Activated CD8-positive, alpha-beta memory T cell treated with anti-CD3 and anti-CD28 coated beads, Interleukin-2, amount 10 ng/mL, durations not matched to agents 7 days and 5 days (primary cell): Measurements from ENCODE around the gene DNAJC22. TPM values are rescaled to one million over a fixed set of nuclear protein-coding genes. Genes with fewer than 3 reads are reported as not detected.

Experiments
- ATAC-seq: fragments of 150-1000 bp; cut with Tn5 transposase; one replicate; pipeline ENCODE4 v1.10.0; 2021; ENCODE audit warnings: moderate library complexity
- CTCF ChIA-PET: fragments of 350-600 bp; sonication (Branson Sonifier 250); formaldehyde crosslinking; loops from one replicate; lab custom pipeline; 2021; ENCODE audit warnings: antibody characterized with exemption; lab: Charles Lee
- DNase-seq: peaks from one replicate; pipeline ENCODE4 v3.0.0-alpha.2; 2020
- H3K27ac Mint-ChIP-seq: one replicate; pipeline ENCODE4 v1.8.0; 2021; ENCODE audit warnings: mild to moderate bottlenecking, mixed read lengths
- H3K27me3 Mint-ChIP-seq: one replicate; pipeline ENCODE4 v1.8.0; 2021; ENCODE audit warnings: mixed read lengths
- H3K36me3 Mint-ChIP-seq: one replicate; pipeline ENCODE4 v1.8.0; 2021; ENCODE audit warnings: mild to moderate bottlenecking, mixed read lengths
- H3K4me1 Mint-ChIP-seq: one replicate; pipeline ENCODE4 v1.8.0; 2021; ENCODE audit warnings: mixed read lengths
- H3K4me3 Mint-ChIP-seq: one replicate; pipeline ENCODE4 v1.8.0; 2021; ENCODE audit warnings: mild to moderate bottlenecking, moderate library complexity, mixed read lengths
- H3K9me3 Mint-ChIP-seq: one replicate; pipeline ENCODE4 v1.8.0; 2022; ENCODE audit warnings: low read depth, mixed read lengths
- total RNA-seq, 2 experiments: library from RNA; stranded (reverse); gene quantifications; one replicate each; pipeline ENCODE4 v1.2.3, GENCODE V29; 2021

DNAJC22 gene
- total RNA-seq, 2 experiments from 2014 or later, result 0.05 TPM; not detected in 1

DNA sequence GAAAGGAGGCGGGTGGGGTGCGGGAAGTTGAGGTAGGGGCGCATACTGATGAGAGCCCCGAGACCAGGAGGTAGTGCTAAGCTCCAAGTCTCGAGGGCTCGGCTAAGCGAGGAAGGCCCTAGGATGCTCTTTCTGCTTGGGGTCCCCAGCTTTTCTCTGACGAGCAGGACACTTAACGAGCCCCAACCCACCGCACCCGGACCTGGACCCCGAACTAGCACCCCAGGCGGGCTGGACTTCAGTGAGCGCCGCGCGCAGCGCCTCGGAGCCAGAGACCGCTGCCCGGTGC lies 5.0 kb upstream of the DNAJC22 start:
- Mint-ChIP-seq H3K27me3 (peaks cover 85% of the 10 kb centered on the region), H3K36me3 (no peaks in the 10 kb centered on the region), H3K4me1 (peaks cover 32% of the 10 kb centered on the region), H3K27ac (no peak overlapping the region), H3K9me3 (no peaks in the 10 kb centered on the region), H3K4me3 (no peak overlapping the region)
- DNase-seq (no peak), ATAC-seq (no peak)
- CTCF ChIA-PET, result interaction anchor here (0.5 to 4.0 kb wide), 33 partner anchors 10 to 527 kb away, joined by 3 to 87 read pairs (median 4); partner anchors contain the start of genes PRPH, SPATS2, TROAP and TUBA1C

DNA sequence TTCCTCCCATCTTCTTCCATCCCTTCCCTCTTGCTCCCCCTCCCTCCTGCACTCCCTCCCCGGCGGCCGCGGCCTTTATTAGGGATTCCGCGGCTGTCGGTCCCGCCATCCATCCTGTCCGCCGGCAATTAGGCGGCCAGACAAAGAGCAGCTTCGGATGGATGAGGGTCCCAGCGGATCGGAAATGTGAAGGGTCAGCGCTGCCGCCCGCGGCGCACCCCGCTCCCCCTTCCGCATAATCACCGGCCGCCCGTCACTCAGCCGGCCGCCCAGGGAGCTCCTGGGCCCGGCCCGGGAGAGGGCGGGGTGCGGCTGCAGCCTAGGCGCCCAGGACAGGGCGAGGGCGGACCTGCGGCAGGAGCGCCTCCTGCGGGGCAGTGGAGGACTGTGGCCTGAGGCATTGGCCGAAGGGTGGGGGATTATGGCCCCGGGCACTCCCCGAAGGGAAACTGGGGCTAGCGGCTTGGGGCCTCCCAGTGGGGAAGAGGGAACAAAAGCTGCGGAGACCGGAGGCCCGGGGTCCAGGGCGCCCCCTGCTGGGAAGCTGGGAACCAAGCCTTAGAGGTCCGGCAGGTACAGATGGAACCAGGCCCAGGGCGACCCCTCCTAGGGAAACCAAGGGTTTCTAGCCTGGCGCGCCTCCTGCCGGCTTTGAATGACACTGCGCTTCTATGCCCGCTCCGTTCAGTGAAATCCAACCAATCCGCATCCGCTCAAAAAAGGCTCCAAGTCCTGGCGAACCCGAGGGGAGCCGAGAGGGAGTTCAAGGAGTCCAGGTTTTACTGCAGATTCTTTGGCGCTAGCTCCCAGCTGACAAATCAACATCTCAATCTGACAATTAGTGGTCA lies 4.4 kb upstream of the DNAJC22 start:
- peaks cover 34% of the 10 kb centered on the region for H3K4me1 Mint-ChIP-seq
- no peak overlapping the region for H3K27ac Mint-ChIP-seq
- no peaks in the 10 kb centered on the region for H3K9me3 Mint-ChIP-seq

DNA sequence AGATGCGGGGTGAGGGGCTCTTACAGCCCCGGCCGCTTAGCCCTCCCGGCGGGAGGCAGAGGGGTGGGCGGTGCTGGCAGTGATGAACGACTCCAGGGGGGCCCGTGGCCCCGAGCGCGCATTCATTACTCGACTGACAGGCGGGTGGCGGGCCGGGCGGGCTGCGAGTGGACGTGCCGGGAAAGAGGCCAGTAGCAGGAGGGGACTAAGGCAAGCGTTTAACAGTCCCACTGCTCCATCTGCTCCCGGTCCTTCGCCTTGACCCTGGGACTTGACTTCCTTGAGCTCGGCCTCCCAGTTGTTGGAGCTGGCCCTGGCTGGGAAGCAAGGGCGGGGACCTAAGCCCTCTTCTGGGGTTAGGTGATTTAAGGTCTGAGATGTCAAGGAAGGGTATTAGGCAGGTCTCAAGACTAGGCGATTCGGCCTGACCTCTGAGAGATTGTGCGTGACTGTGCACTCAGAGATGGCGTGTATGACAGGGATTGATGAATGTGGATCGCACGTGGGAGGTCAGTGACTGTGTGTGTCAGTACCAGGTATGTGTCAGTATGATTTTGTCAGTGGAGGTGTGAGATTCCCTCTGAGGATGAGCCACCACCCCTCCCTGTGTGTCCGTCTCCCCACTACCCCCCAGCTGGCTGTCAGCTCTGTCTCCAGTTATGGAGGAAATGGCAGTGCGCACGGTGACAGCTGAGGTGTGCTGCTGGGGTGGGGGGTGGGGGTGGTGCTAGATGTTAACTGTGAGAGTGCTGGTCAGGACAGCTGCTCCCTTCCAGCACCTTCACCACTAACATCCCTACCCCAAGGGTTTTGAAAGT lies 3.6 kb upstream of the DNAJC22 start:
- Mint-ChIP-seq H3K4me1 (peaks cover 31% of the 10 kb centered on the region), H3K27ac (no peak overlapping the region), H3K9me3 (no peaks in the 10 kb centered on the region), H3K4me3 (no peak overlapping the region), H3K36me3 (no peaks in the 10 kb centered on the region), H3K27me3 (peaks cover 85% of the 10 kb centered on the region)
- ATAC-seq (no peak), DNase-seq (no peak)
- CTCF ChIA-PET, result interaction anchor here (0.6 to 4.0 kb wide), 35 partner anchors 9 to 438 kb away, joined by 3 to 87 read pairs (median 5); partner anchors contain the start of genes PRPH, SPATS2, TROAP and TUBA1C

More for the DNA sequence above, 4.4 kb upstream of the DNAJC22 start:
- Mint-ChIP-seq H3K27me3 (peaks cover 86% of the 10 kb centered on the region), H3K4me3 (no peak overlapping the region), H3K36me3 (no peaks in the 10 kb centered on the region)
- peak; percentile 85 for DNase-seq
- CTCF ChIA-PET, result interaction anchor here (0.6 to 4.0 kb wide), 40 partner anchors 10 to 1922 kb away, joined by 3 to 87 read pairs (median 4); partner anchors contain the start of genes PRPH, SPATS2, TROAP and TUBA1C
- peak; percentile 80 for ATAC-seq

DNA sequence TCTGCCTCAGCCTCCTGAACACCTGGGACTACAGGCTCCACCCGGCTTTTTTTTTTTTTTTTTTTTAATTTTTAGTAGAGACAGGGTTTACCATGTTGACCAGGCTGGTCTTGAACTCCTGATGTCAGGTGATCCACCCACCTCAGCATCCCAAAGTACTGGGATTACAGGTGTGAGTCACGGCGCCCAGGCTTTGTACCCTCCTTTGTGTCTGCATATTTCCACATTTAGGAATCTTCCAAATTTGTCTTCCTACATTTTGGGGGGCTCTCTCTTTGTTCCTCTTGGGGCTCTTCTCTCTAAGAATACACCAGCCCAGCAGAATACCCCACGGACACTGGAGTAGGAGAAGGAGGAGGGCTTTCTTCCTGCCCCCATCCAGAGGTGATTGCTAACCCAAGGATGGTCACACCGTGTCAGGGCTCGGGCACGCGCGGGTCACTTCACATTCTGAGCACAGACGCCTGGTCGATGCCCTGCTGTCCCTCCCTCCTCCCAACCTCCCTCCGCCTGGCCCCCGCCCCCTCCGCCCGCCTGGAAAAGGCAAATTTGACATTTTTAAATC lies 2.1 kb upstream of the DNAJC22 start:
- H3K9me3 Mint-ChIP-seq, result no peaks in the 10 kb centered on the region
- H3K36me3 Mint-ChIP-seq, result no peaks in the 10 kb centered on the region
- no peak overlapping the region for H3K27ac Mint-ChIP-seq
- no peak overlapping the region for H3K4me3 Mint-ChIP-seq
- peaks cover 31% of the 10 kb centered on the region for H3K4me1 Mint-ChIP-seq
- CTCF ChIA-PET, result interaction anchor here (0.7 to 4.0 kb wide), 5 partner anchors 15 to 177 kb away, joined by 3 to 87 read pairs (median 31); partner anchors contain the start of gene PRPH
- no peak for ATAC-seq
- DNase-seq, result no peak
- peaks cover 87% of the 10 kb centered on the region for H3K27me3 Mint-ChIP-seq

DNA sequence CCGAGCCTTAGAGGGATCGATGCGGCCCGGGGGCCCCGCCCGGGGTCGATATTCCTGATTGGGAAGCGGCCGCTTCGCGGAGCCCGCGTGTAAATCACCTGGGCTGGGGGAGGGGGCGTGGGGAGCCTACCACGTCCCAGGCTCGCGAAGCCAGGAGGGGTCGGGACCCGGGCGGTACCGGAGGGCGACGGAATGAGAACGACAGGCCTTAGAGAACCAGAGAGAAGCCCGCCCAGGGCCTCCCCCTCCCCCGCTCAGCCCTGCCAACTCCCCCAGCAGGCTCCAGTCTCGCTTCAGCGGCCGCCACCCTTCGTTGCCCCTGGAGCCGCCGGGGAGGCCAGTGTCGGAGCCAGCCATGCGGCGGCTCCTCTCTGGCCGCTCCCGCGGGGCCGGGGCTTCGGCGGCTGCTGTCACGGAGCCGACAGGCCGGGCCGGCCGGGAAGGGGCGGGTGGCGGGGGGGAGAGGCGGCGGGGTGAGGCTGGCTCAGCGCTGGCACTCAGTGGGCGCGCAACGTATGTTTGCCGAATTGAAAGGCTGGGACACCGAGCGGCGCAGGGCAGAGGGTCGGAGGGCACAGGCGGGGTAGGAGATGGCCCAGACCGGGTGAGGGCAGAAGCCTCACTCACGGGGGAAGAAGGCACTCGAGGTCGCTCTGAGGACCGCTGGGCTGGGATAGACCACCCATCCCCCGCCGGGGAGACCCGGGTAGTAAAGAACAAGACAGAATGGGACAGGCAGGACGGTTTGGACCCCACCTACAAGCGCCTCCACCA lies 1.4 kb upstream of the DNAJC22 start:
- H3K4me3 Mint-ChIP-seq, result no peak overlapping the region
- no peak overlapping the region for H3K27ac Mint-ChIP-seq
- no peak for DNase-seq
- no peak for ATAC-seq
- peaks cover 31% of the 10 kb centered on the region for H3K4me1 Mint-ChIP-seq
- no peaks in the 10 kb centered on the region for H3K9me3 Mint-ChIP-seq
- CTCF ChIA-PET, result interaction anchor here (1.1 to 5.2 kb wide), 10 partner anchors 8 to 72 kb away, joined by 3 to 92 read pairs (median 36); partner anchors contain the start of genes C1QL4, PRPH, SPATS2 and TROAP
- no peaks in the 10 kb centered on the region for H3K36me3 Mint-ChIP-seq
- peaks cover 82% of the 10 kb centered on the region for H3K27me3 Mint-ChIP-seq

DNA sequence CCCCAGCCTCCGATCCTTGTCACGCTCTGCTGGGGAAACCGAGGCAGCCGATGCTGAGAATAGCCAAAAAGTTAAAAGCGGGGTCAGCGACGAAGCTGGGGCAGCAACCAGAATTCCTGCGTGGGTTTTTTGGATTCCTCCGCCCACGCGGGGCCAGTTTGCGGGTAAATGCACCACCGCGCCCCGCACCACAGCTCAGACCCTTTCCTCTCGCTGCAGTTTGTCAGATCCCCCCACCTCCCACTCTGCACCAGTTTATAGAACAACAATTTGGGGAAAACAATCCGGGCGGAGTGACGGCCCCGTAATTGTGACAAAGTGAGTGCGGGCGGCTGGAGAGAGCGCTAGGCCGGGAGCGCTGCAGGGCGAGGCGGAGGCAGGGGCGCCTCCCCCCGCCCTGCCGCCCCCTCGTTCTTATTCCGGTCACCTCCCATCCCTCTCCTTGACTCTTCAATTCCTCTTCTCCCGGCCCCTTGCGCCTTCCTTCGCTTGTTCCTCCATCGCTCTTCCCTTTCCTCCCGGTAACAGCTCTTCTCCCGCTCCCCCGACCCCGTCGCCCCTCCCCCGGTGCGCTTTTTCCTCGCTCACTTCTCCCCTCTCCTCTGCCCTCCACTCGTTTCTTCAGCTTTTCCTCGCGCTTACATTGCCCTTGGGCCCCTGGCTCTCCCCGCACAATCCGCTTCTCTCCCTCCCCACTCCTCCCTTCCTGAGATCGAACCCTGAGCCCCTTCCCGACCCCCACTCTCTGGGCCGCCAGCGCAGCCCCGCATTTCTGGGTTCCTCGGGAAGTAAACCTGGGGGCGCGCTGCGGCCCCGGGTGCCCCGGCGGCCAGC lies 646 bp upstream of the DNAJC22 start:
- no peaks in the 10 kb centered on the region for H3K9me3 Mint-ChIP-seq
- CTCF ChIA-PET, result interaction anchor here (1.0 to 5.2 kb wide), 19 partner anchors 9 to 279 kb away, joined by 3 to 92 read pairs (median 11); partner anchors contain the start of genes C1QL4, PRPH, SPATS2 and TROAP
- H3K27ac Mint-ChIP-seq, result no peak overlapping the region
- H3K27me3 Mint-ChIP-seq, result peaks cover 79% of the 10 kb centered on the region
- H3K36me3 Mint-ChIP-seq, result no peaks in the 10 kb centered on the region
- DNase-seq, result no peak
- peaks cover 31% of the 10 kb centered on the region for H3K4me1 Mint-ChIP-seq
- peak overlapping the region; percentile 20 for H3K4me3 Mint-ChIP-seq
- no peak for ATAC-seq

DNA sequence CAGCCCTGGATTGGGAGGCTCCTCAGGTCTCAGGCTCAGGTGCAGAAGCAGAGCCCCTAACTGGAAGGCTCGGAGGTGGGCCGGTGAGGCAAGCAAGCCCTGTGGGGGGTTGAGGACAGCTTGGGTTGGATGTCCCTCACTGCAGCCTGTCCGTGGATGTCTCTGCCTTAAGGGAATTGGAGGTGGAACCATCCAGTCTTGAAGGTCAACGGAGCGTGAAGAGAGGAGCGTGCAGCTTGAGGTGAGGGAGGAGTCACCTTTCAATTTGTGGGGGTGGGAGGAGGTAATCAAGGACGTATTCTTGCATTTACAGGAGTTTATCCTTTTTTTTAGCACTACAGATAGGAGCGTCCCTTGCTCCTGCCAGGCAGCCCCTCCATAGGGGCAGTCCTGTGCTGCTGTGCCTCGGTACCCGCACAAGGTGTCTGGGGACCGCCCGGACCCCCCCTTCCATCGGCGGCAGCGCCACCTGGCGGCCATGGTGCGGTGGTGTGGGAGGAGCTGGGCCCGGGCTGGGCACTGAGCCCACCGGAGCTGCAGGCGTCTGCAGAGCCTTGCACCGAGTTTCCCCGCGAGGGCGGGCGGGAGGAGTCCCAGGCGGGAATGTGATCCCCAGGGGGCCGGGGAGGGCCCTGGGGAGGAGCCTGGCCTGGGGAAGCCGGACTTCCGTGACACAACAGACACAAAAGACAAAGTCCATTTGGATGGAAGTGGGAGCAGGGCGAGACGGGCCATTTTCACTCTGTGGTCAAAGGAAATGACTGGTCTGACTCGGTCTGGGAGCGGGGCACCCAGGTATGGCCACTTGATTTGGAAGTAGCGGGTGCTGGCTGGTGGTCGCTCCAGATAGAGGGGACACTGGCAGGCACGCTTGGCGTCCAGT lies 864 bp downstream of the DNAJC22 start:
- Mint-ChIP-seq H3K4me3 (peak overlapping the region; percentile 61), H3K27ac (no peak overlapping the region), H3K9me3 (no peaks in the 10 kb centered on the region), H3K27me3 (peaks cover 75% of the 10 kb centered on the region), H3K4me1 (peaks cover 31% of the 10 kb centered on the region), H3K36me3 (no peaks in the 10 kb centered on the region)
- peak; percentile 83 for ATAC-seq
- peak; percentile 78 for DNase-seq
- CTCF ChIA-PET, result interaction anchor here (0.6 to 5.2 kb wide), 62 partner anchors 8 to 695 kb away, joined by 3 to 92 read pairs (median 4); partner anchors contain the start of genes C1QL4, KCNH3, PRPH and RND1

DNA sequence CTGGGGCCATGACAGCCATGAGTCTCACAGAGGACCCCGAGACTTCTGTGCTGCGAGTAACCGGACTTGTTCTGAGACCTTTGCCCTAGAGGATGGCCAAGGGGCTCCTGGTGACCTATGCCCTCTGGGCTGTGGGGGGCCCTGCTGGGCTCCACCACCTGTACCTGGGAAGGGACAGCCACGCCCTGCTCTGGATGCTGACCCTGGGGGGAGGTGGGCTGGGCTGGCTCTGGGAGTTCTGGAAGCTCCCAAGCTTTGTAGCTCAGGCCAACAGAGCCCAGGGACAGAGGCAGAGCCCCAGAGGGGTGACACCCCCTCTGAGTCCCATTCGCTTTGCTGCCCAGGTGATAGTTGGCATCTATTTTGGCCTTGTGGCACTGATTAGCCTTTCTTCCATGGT lies 2.1 kb downstream of the DNAJC22 start:
- no peak for ATAC-seq

DNA sequence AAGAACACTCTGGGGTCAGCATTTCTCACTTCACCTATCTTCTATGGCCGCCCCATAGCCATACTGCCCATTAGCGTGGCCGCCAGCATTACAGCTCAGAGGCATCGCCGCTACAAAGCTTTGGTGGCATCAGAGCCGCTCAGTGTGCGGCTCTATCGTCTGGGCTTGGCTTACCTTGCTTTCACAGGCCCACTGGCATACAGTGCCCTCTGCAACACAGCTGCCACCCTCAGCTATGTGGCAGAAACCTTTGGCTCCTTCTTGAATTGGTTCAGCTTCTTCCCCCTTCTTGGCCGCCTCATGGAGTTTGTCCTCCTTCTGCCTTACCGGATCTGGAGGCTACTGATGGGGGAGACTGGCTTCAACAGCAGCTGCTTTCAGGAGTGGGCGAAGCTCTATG lies 2.6 kb downstream of the DNAJC22 start:
- Mint-ChIP-seq H3K36me3 (no peaks in the 10 kb centered on the region), H3K4me3 (no peak overlapping the region), H3K9me3 (no peaks in the 10 kb centered on the region), H3K27me3 (peaks cover 69% of the 10 kb centered on the region), H3K27ac (no peak overlapping the region), H3K4me1 (peaks cover 21% of the 10 kb centered on the region)
- DNase-seq (no peak), ATAC-seq (no peak)
- CTCF ChIA-PET, result interaction anchor here (2.7 to 5.2 kb wide), 5 partner anchors 9 to 60 kb away, joined by 16 to 91 read pairs (median 33); partner anchors contain the start of gene SPATS2

More for the DNA sequence above, 2.1 kb downstream of the DNAJC22 start:
- Mint-ChIP-seq H3K27me3 (peaks cover 71% of the 10 kb centered on the region), H3K9me3 (no peaks in the 10 kb centered on the region), H3K36me3 (no peaks in the 10 kb centered on the region), H3K4me1 (peaks cover 21% of the 10 kb centered on the region), H3K4me3 (no peak overlapping the region), H3K27ac (no peak overlapping the region)
- CTCF ChIA-PET, result interaction anchor here (2.7 to 5.2 kb wide), 6 partner anchors 9 to 165 kb away, joined by 16 to 91 read pairs (median 52); partner anchors contain the start of gene SPATS2
- no peak for DNase-seq

DNA sequence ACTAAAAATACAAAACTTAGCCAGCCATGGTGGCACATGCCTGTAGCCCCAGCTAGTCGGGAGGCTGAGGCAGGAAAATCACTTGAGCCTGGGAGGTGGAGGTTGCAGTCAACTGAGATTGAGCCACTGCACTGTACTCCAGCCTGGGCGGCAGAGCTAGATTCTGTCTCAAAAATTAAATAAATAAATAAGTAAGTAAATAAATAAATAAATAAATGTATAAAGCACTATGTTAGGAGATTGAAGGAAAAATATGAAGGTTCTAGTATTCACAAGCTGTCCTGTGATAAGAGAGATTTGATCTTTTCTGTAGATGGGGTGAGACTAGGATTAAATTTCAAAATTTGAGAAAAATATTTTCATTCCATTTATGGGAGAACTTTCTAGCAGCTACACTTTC lies 5.7 kb downstream of the DNAJC22 start:
- ATAC-seq (no peak), DNase-seq (no peak)
- H3K36me3 Mint-ChIP-seq, result no peaks in the 10 kb centered on the region
- no peak overlapping the region for H3K27ac Mint-ChIP-seq
- peaks cover 2% of the 10 kb centered on the region for H3K4me1 Mint-ChIP-seq
- CTCF ChIA-PET, result interaction anchor here (1.0 to 5.1 kb wide), 9 partner anchors 9 to 229 kb away, joined by 3 to 38 read pairs (median 3); partner anchors contain the start of gene C1QL4
- H3K4me3 Mint-ChIP-seq, result no peak overlapping the region
- H3K27me3 Mint-ChIP-seq, result peaks cover 62% of the 10 kb centered on the region
- H3K9me3 Mint-ChIP-seq, result no peaks in the 10 kb centered on the region

DNA sequence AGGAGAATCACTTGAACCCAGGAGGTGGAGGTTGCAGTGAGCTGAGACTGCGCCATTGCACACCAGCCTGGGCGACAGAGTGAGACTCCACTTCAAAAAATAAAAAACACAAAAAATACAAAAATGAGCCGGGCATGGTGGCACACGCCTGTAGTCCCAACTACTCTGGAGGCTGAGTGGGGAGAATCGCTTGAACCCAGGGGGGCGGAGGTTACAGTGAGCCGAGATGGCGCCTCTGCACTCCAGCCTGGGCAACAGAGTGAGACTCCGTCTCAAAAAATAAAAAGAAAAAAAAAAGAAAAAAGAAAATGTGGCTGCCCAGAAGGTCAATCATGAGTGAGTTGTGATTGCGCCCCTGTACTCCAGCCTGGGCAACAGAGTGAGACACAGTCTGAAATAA lies 9.2 kb downstream of the DNAJC22 start:
- DNase-seq (no peak), ATAC-seq (no peak)
- Mint-ChIP-seq H3K4me1 (peaks cover 6% of the 10 kb centered on the region), H3K4me3 (no peak overlapping the region), H3K27me3 (peaks cover 61% of the 10 kb centered on the region), H3K36me3 (no peaks in the 10 kb centered on the region), H3K27ac (no peak overlapping the region), H3K9me3 (no peaks in the 10 kb centered on the region)
- CTCF ChIA-PET, result interaction anchor here (1.4 to 5.3 kb wide), 4 partner anchors 8 to 225 kb away, joined by 3 to 91 read pairs (median 24); partner anchors contain the start of gene DNAJC22
